ENCODE measurements around the gene POLR2E.

POLR2E gene

GRCh38 chr19:1069009-1069779, 26.0 kb downstream of the POLR2E start:
- H2AFZ ChIP-seq (ENCODE audit: low read depth), result no peak overlapping the region
- no peak overlapping the region for H3K4me3 ChIP-seq (IDR thresholded peaks at IDR 0.05; ENCODE audit: insufficient read depth, low read depth, low read length)
- H3K9ac ChIP-seq, result no peak overlapping the region
- H4K20me1 ChIP-seq (ENCODE audit: insufficient read depth), result no peaks in the 10 kb centered on the region
- no peak overlapping the region for H3K27ac ChIP-seq
- peaks cover 20% of the 10 kb centered on the region for H3K79me2 ChIP-seq (ENCODE audit: insufficient read depth, low read depth)
- peak overlapping the region; percentile 64 for H3K4me2 ChIP-seq
- no peaks in the 10 kb centered on the region for H3K36me3 ChIP-seq (ENCODE audit: insufficient read depth)
- H3K27me3 ChIP-seq (ENCODE audit: insufficient read depth, low read depth), result no peaks in the 10 kb centered on the region
- TF ChIP-seq CTCF (conservative IDR thresholded peaks at IDR 0.05; ENCODE audit: low read depth, low read length), result no peak
- peaks cover 13% of the 10 kb centered on the region for H3K4me1 ChIP-seq (ENCODE audit: low read depth, poor library complexity, severe bottlenecking)

GRCh38 chr19:1068009-1069001, 26.9 kb downstream of the POLR2E start:
- Histone ChIP-seq H3K36me3 (ENCODE audit: insufficient read depth) (no peaks in the 10 kb centered on the region), H3K27me3 (ENCODE audit: insufficient read depth, low read depth) (no peaks in the 10 kb centered on the region), H3K4me2 (peak overlapping the region; percentile 64), H3K27ac (no peak overlapping the region; the same call in 1 of the 2 replicates), H3K79me2 (ENCODE audit: insufficient read depth, low read depth) (peaks cover 20% of the 10 kb centered on the region), H3K9ac (peak overlapping the region; percentile 57; the same call in 1 of the 2 replicates), H3K4me3 (IDR thresholded peaks at IDR 0.05; ENCODE audit: insufficient read depth, low read depth, low read length) (no peak overlapping the region), H2AFZ (ENCODE audit: low read depth) (no peak overlapping the region), H4K20me1 (ENCODE audit: insufficient read depth) (no peaks in the 10 kb centered on the region), H3K4me1 (ENCODE audit: low read depth, poor library complexity, severe bottlenecking) (peaks cover 13% of the 10 kb centered on the region)
- no peak for TF ChIP-seq CTCF (conservative IDR thresholded peaks at IDR 0.05; ENCODE audit: low read depth, low read length)

GRCh38 chr19:1067341-1067957, 27.7 kb downstream of the POLR2E start:
- Histone ChIP-seq H3K27me3 (ENCODE audit: insufficient read depth, low read depth) (no peaks in the 10 kb centered on the region), H2AFZ (ENCODE audit: low read depth) (peak overlapping the region; percentile 36; the same call in 1 of the 2 replicates), H3K4me2 (peak overlapping the region; percentile 64), H3K9ac (peak overlapping the region; percentile 57; the same call in 1 of the 2 replicates), H4K20me1 (ENCODE audit: insufficient read depth) (no peaks in the 10 kb centered on the region), H3K4me3 (IDR thresholded peaks at IDR 0.05; ENCODE audit: insufficient read depth, low read depth, low read length) (no peak overlapping the region), H3K4me1 (ENCODE audit: low read depth, poor library complexity, severe bottlenecking) (peaks cover 13% of the 10 kb centered on the region), H3K27ac (peak overlapping the region; percentile 48; the same call in 1 of the 2 replicates), H3K79me2 (ENCODE audit: insufficient read depth, low read depth) (peaks cover 20% of the 10 kb centered on the region), H3K36me3 (ENCODE audit: insufficient read depth) (no peaks in the 10 kb centered on the region)
- no peak for TF ChIP-seq CTCF (conservative IDR thresholded peaks at IDR 0.05; ENCODE audit: low read depth, low read length)

- TF ChIP-seq CTCF (conservative IDR thresholded peaks at IDR 0.05; ENCODE audit: low read depth, low read length), result no peak
- H3K27me3 ChIP-seq (ENCODE audit: insufficient read depth, low read depth), result no peaks in the 10 kb centered on the region
- peaks cover 13% of the 10 kb centered on the region for H3K4me1 ChIP-seq (ENCODE audit: low read depth, poor library complexity, severe bottlenecking)
- peaks cover 20% of the 10 kb centered on the region for H3K79me2 ChIP-seq (ENCODE audit: insufficient read depth, low read depth)
- no peak within 1 kb of the TSS for H3K4me3 ChIP-seq (IDR thresholded peaks at IDR 0.05; ENCODE audit: insufficient read depth, low read depth, low read length)
- no peaks in the 10 kb centered on the region for H3K36me3 ChIP-seq (ENCODE audit: insufficient read depth)
- H3K4me2 ChIP-seq, result peak within 1 kb of the TSS; percentile 64
- no peaks in the 10 kb centered on the region for H4K20me1 ChIP-seq (ENCODE audit: insufficient read depth)
- peak within 1 kb of the TSS; percentile 36; the same call in 1 of the 2 replicates for H2AFZ ChIP-seq (ENCODE audit: low read depth)
- peak within 1 kb of the TSS; percentile 57; the same call in 1 of the 2 replicates for H3K9ac ChIP-seq
- H3K27ac ChIP-seq, result peak within 1 kb of the TSS; percentile 48; the same call in 1 of the 2 replicates
These were observed 28.3 kb downstream of the POLR2E start, which contains the start of gene ARHGAP45 for GRCh38 chr19:1066748-1067340. Gene ARHGAP45, plus strand, starts transcription at chr19:1067167. Its CDS starts 239 bp downstream, at chr19:1067406.
